Central memory CD8-positive, alpha-beta T cell (primary cell): ENCODE measurements around the gene HLA-DOB.

Source experiments
- ATAC-seq: fragments of 150-1000 bp; cut with Tn5 transposase; replicated peaks from 2 replicates; pipeline ENCODE4 v1.10.0; 2022; ENCODE audit warnings: mild to moderate bottlenecking, moderate FRiP score, moderate number of reproducible peaks; ENCODE audit not compliant: poor library complexity, severe bottlenecking; ENCODE audit errors: extremely low read depth
- DNase-seq, 2 donors: peaks; one replicate each; pipeline ENCODE4 v3.0.0; 2021; ENCODE audit warnings: low spot score in 2 of 2
- H3K27ac Mint-ChIP-seq: one replicate; pipeline ENCODE4 v1.8.0; 2022; ENCODE audit warnings: low read depth, mild to moderate bottlenecking, moderate library complexity, mixed read lengths
- H3K27me3 Mint-ChIP-seq: one replicate; pipeline ENCODE4 v1.8.0; 2022; ENCODE audit warnings: mixed read lengths
- H3K36me3 Mint-ChIP-seq: one replicate; pipeline ENCODE4 v1.8.0; 2022; ENCODE audit warnings: mild to moderate bottlenecking, moderate library complexity, mixed read lengths; ENCODE audit not compliant: insufficient read depth
- H3K4me1 Mint-ChIP-seq: one replicate; pipeline ENCODE4 v1.8.0; 2022; ENCODE audit warnings: mixed read lengths
- H3K4me3 Mint-ChIP-seq: one replicate; pipeline ENCODE4 v1.8.0; 2022; ENCODE audit warnings: mild to moderate bottlenecking, moderate library complexity, mixed read lengths
- H3K9me3 Mint-ChIP-seq: one replicate; pipeline ENCODE4 v1.8.0; 2022; ENCODE audit warnings: mixed read lengths

The HLA-DOB gene

DNA sequence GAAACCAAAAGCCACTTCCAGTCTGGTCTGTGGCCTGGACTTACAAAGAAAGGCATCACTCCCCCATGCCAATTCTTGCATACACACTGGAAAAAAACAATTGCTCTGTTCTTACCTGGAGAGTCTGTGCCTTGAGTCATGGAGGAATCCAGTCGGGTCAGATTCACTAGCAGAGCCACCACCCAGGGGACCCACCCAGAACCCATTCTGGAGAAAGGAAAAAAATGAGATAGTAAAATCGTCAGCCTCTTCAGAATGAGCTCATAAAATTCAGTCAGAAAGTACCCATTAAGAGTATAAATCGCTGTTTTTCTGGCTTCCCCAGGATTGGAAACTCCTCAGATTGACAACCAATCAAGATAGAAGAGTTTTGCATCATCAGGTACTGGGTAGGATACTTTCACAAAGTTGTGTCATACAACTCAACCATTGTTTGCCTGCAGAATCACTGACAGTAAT is at the start of gene HLA-DOB:
TSS of gene HLA-DOB (minus strand) at position 257 of the 459 bp plus-strand sequence. CDS start at position 206, 51 bp downstream.
- H3K27ac Mint-ChIP-seq: no peak within 1 kb of the TSS
- no peaks in the 10 kb centered on the region for H3K4me1 Mint-ChIP-seq
- DNase-seq (no peak), ATAC-seq (peak; percentile 24)
- no peaks in the 10 kb centered on the region for H3K9me3 Mint-ChIP-seq
- H3K36me3 Mint-ChIP-seq: peaks cover 4% of the 10 kb centered on the region
- H3K4me3 Mint-ChIP-seq: no peak within 1 kb of the TSS
- H3K27me3 Mint-ChIP-seq: no peaks in the 10 kb centered on the region

DNA sequence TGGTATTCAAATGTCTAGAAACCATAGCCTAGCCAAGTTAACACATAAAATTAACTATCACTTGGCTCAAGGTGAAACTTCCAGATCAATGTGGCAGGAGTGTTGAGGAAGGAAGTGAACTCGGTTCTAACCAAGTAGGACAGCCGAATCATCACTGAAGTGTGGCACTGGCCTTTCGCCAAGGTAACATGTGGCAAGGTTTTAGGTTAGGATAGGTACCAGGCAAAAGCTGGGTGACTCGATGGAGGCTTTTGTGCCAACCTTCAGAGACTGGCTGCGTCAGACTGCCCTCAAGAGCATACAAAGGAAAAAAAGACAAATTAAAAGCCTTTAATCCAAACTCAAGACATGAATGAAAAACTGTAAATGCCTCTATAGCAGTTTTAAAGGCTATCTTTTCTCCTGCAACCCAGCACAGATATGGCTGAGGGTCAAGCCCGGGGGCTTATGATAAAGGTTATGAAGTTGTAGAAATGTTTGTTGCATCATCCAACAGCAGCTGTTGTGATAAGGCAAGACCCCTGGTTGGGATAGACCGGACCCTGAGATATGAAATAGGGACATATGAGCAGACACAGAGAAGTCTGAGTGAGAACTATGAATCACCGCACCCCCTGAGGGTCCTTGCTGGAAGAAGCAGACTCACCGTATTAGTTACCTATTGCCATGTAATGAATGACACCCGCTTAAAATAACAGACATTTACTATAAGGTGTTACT is 49.1 kb upstream of the HLA-DOB start:
- Mint-ChIP-seq H3K36me3 (peaks cover 14% of the 10 kb centered on the region), H3K9me3 (no peaks in the 10 kb centered on the region), H3K4me3 (no peak overlapping the region), H3K4me1 (peaks cover 17% of the 10 kb centered on the region), H3K27me3 (no peaks in the 10 kb centered on the region), H3K27ac (no peak overlapping the region)
- DNase-seq (no peak), ATAC-seq (no peak)

DNA sequence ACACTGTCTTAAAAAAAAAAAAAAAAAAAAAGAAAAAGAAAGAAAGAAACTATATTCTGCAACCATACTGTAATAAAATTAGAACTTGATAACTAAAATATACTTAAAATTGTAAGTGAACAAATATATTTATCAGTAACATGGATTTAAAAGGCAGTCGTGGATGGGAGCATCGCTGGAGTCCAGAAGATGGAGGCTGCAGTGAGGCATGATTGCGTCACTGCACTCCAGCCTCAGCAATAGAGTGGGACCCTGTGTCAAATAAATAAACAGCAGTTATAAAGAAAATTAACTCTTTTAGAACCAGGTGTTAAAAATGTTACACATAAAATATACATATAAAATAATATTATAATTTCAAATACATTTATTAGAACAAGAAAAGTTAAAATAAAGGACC is 45.9 kb upstream of the HLA-DOB start:
- no peak for DNase-seq
- H3K27me3 Mint-ChIP-seq: no peaks in the 10 kb centered on the region
- H3K4me1 Mint-ChIP-seq: peaks cover 38% of the 10 kb centered on the region
- no peaks in the 10 kb centered on the region for H3K9me3 Mint-ChIP-seq
- H3K27ac Mint-ChIP-seq: no peak overlapping the region
- peaks cover 40% of the 10 kb centered on the region for H3K36me3 Mint-ChIP-seq
- no peak overlapping the region for H3K4me3 Mint-ChIP-seq
- ATAC-seq: no peak

DNA sequence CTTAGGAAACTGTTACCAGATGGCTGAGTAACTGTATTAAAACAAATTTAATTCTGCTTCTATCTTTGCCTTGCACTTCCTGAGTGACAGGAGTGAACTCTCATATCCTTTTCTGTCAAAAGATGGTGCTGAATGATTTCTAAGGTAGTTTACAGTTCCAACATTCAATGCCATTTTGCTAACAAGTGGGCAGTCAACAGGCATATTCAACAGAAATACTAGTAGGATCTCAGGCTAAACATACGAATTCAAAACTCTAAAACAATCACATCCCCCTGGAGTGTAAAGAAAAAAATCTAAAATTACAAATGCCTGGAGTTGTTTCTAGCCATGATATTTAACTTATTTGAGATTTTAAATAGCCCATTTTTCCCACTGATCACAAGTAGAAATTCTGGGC is 43.9 kb upstream of the HLA-DOB start:
- Mint-ChIP-seq H3K4me1 (peaks cover 49% of the 10 kb centered on the region), H3K4me3 (no peak overlapping the region), H3K36me3 (peaks cover 57% of the 10 kb centered on the region)

DNA sequence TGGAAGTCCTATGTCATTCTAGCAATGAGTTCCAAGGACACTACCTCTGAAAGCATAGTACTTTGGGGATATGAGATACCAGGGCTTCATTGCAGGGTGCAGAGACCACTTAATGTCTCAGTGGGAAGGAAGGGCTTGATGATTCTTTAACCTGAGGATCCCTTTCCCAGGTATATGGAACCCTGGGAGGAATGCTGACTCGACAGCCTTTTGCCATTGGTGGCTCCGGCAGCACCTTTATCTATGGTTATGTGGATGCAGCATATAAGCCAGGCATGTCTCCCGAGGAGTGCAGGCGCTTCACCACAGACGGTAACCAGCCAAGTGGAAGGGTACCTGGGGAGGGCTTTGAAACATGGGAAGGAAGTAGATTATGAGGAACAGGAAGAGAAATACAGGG is 41.4 kb upstream of the HLA-DOB start:
- Mint-ChIP-seq H3K4me3 (peak overlapping the region; percentile 23), H3K27ac (peak overlapping the region; percentile 67), H3K9me3 (no peaks in the 10 kb centered on the region), H3K36me3 (peaks cover 73% of the 10 kb centered on the region), H3K27me3 (no peaks in the 10 kb centered on the region), H3K4me1 (peaks cover 62% of the 10 kb centered on the region)
- no peak for ATAC-seq
- no peak for DNase-seq

More for the DNA sequence above, 43.9 kb upstream of the HLA-DOB start:
- Mint-ChIP-seq H3K9me3 (no peaks in the 10 kb centered on the region), H3K27me3 (no peaks in the 10 kb centered on the region), H3K27ac (peak overlapping the region; percentile 10)
- ATAC-seq: no peak
- DNase-seq: no peak

DNA sequence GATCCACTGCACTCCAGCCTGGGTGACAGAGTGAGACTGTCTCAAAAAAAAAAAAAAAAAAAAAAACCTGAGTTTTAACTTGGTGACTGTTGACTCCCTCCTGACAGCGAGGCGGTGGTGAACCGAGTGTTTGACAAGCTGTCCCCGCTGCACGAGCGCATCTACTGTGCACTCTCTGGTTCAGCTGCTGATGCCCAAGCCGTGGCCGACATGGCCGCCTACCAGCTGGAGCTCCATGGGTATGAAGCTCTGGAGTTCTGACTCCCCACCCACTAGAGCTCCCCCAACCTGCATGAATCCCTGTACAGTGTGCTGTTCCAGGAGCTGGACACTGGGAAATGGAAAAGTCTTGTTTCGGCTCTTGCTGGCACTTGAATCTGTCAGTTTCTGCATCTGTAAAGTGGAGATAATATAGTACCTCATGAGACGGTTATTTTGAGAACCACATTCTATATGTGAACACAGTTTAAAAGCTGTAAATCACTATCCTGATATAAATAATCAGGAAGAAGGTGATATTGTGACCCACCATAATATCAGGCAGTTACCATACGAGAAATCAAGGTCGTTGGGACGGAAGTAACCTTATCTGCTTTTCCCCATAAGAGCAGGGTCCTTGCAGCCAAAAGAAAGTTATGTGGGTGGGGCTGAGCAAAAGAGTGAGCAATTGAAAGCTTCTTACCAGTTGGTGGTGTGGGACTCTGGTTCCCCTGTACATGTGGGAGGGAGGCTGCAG is 40.5 kb upstream of the HLA-DOB start:
- DNase-seq (no peak), ATAC-seq (no peak)
- no peaks in the 10 kb centered on the region for H3K9me3 Mint-ChIP-seq
- H3K4me3 Mint-ChIP-seq: peak overlapping the region; percentile 23
- no peaks in the 10 kb centered on the region for H3K27me3 Mint-ChIP-seq
- H3K36me3 Mint-ChIP-seq: peaks cover 80% of the 10 kb centered on the region
- peak overlapping the region; percentile 67 for H3K27ac Mint-ChIP-seq
- peaks cover 62% of the 10 kb centered on the region for H3K4me1 Mint-ChIP-seq

DNA sequence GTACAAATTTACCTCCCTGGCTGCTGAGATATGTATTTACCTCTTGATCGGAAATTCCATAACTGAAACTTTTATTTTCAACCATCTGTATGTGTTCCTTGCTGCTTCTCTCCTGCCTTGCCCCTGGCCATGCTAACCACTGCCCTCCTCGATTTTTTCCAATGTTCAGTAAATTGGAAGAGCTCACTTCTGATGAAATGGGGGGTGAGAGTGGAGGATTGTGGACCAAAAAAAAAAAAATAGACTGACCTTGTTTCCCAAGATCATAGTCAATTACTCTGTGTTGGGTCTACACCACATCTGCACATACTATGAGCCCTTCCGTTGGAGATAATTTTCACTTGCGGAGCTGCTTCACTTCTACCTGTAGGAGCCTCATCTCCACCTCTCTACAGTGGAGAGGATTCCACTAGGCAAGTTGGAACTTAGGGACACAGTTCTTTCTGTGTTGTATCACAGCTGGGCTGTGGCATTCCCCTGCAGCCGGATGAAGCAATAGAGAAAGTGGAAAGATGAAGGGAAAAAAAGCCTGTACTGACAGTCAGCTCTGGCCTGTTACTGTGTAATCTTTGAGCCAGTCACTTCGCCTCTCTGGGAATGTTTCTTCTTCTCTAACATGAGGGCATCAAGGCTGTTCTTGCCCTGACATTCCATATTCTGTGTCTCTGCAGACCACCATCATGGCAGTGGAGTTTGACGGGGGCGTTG is 38.8 kb upstream of the HLA-DOB start:
- DNase-seq (no peak), ATAC-seq (no peak)
- Mint-ChIP-seq H3K9me3 (no peaks in the 10 kb centered on the region), H3K4me3 (peak overlapping the region; percentile 97), H3K36me3 (peaks cover 83% of the 10 kb centered on the region), H3K27me3 (no peaks in the 10 kb centered on the region), H3K4me1 (peaks cover 73% of the 10 kb centered on the region), H3K27ac (peak overlapping the region; percentile 99)

DNA sequence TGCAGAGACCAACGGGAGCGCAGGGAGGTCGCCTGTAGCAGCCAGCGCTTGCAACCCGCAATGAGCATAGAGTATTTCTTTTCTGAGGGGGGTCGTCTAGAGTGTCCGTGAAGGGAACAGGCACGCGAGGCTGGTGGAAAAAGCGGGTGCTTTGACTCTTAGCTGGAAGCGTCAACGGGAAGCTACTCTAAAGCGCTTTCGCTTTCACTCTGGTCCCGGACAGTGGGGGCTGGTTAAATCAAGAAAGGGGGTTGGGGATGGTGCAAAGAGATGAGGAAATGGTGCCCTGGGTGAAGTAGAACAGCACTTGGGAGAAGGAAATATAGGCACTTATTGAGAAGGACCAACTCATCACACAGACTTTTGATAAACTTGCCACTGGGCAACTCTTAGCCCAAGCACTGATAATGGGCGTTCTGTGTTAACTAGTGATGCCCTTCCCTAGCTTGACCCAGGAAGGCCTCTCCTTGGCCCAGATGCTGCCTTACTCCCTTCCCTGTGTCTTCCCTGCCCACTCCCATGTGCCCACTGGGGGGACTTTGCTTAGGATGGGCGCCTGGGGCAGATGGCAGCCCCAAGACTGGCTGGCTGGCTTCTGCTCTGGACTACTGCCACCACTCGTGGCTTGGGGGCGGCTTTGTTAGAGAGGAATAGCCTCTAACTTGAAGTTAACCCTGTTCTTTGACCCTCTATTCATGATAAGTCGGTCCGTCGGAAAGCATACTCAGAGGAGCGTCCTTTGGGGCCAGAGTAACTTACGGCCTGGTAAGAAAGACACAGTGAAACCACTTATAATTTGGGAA is 37.8 kb upstream of the HLA-DOB start:
- Mint-ChIP-seq H3K4me1 (peaks cover 76% of the 10 kb centered on the region), H3K27me3 (no peaks in the 10 kb centered on the region), H3K9me3 (no peaks in the 10 kb centered on the region), H3K27ac (peak overlapping the region; percentile 99), H3K36me3 (peaks cover 87% of the 10 kb centered on the region), H3K4me3 (peak overlapping the region; percentile 97)
- ATAC-seq: peak; percentile 49
- DNase-seq: peak; percentile 37 to 38

DNA sequence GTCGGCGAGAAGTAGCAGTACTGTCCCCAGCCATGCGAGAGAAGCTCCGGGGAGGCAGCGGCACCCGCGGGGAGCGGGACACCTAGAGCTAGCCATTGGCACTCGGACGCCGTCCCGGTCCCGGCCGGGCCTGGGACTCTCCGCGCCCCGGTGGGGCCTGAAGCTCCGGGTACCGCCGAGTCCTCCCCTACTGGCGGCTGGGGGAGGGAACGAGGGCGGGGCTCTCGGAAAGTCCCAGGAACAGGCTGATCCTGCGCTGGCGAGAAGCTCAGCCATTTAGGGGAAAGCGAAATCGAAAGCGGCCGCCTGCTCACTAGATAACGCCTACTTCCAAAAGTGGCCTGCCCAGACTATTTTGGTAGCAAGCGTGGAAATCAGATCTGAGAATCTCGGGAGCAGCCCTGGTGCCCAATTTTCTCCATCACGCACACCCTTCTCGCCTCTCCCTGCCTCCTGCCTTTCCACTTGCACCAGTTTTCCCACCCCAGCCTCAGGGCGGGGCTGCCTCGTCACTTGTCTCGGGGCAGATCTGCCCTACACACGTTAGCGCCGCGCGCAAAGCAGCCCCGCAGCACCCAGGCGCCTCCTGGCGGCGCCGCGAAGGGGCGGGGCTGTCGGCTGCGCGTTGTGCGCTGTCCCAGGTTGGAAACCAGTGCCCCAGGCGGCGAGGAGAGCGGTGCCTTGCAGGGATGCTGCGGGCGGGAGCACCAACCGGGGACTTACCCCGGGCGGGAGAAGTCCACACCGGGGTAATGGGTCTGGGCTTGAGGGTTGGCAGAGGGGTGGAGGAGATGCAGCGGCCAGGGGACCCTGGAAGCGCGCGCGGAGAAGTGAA is 37.0 kb upstream of the HLA-DOB start, which contains the start of the genes PSMB9 and TAP1:
TSS of gene PSMB9 (plus strand) at position 652 of the 835 bp plus-strand sequence. CDS start at position 690, 38 bp downstream.
TSS of gene TAP1 (minus strand) at position 164 of the 835 bp plus-strand sequence. CDS start at position 96, 68 bp downstream.
- DNase-seq (peak; percentile 88 to 92), ATAC-seq (peak; percentile 83)
- Mint-ChIP-seq H3K27me3 (no peaks in the 10 kb centered on the region), H3K27ac (peak within 1 kb of the TSS; percentile 99), H3K4me1 (peaks cover 74% of the 10 kb centered on the region), H3K4me3 (peak within 1 kb of the TSS; percentile 97), H3K9me3 (no peaks in the 10 kb centered on the region), H3K36me3 (peaks cover 86% of the 10 kb centered on the region)

DNA sequence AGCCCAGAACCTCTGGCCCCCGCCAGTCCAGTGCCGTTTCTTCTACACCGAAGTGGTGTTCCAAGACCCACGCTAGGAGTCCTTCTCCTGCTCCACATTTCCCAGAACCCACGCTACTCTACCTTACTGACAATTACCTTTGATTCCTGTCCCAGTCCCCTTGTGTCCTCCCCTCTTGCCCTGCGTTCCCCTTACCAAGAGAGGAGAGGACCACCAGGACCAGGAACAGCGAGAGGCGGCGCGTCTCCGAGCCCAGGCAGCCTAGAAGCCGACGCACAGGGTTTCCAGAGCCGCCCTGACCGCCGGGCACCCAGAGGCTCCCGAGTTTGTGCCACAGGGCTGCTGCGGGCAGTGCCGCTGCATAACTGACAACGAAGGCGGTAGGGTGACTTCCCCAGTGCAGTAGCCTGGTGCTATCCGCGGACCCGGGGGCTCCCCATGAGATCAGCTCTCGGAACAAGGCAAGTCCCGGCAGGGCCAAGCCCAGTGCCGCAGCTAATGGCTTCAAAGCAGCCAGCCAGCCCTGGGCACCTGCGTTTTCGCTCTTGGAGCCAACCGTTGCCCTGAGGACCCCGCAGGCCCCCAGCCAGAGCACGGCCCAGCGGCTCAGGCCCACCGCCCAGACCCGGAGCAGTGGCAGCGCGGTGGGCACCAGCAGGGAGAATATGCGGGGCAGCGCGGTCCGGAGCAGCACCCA is 36.2 kb upstream of the HLA-DOB start:
- H3K27me3 Mint-ChIP-seq: no peaks in the 10 kb centered on the region
- H3K9me3 Mint-ChIP-seq: no peaks in the 10 kb centered on the region
- peaks cover 86% of the 10 kb centered on the region for H3K36me3 Mint-ChIP-seq
- H3K27ac Mint-ChIP-seq: peak overlapping the region; percentile 99
- DNase-seq: peak; percentile 49 to 63
- H3K4me3 Mint-ChIP-seq: peak overlapping the region; percentile 97
- peak; percentile 35 for ATAC-seq
- peaks cover 74% of the 10 kb centered on the region for H3K4me1 Mint-ChIP-seq
